ENCODE measurements around the gene SCRN1.
A peak's percentile ranks its signal among the peaks of the same experiment; 100 is the strongest.

SCRN1 gene

GRCh38 chr7:29989257-29989995 lies at the start of gene SCRN1:
TSS of gene SCRN1 (minus strand) at chr7:29989801. CDS start at chr7:29969067, 20,734 bp downstream.
- no peak for TF ChIP-seq CREB1 (IDR thresholded peaks at IDR 0.05; ENCODE audit: low read depth)
- peak; percentile 80 for TF ChIP-seq USF1 (IDR thresholded peaks at IDR 0.05)
- TF ChIP-seq ZBTB7A (IDR thresholded peaks at IDR 0.05; ENCODE audit: low read depth), result no peak
- TF ChIP-seq CEBPB (IDR thresholded peaks at IDR 0.05), result no peak
- TF ChIP-seq TEAD4 (IDR thresholded peaks at IDR 0.05), result no peak
- TF ChIP-seq MAX (IDR thresholded peaks at IDR 0.05), result no peak
- 0 out of 2 replicates have a peak, but pooled peaks have one; percentile 18 for TF ChIP-seq EGR1 (IDR thresholded peaks at IDR 0.05)
- TF ChIP-seq TAF1 (IDR thresholded peaks at IDR 0.05; ENCODE audit: low read depth), result peak; percentile 46; the same call in 1 of the 2 replicates

- TF ChIP-seq TEAD4 (IDR thresholded peaks at IDR 0.05), result no peak
- TF ChIP-seq YY1 (IDR thresholded peaks at IDR 0.05; ENCODE audit: low read depth), result no peak
- no peak for TF ChIP-seq ZBTB7A (IDR thresholded peaks at IDR 0.05; ENCODE audit: low read depth)
- no peak for TF ChIP-seq REST (IDR thresholded peaks at IDR 0.05; ENCODE audit: low read depth)
- no peak for TF ChIP-seq MAX (IDR thresholded peaks at IDR 0.05)
- TF ChIP-seq CEBPB (IDR thresholded peaks at IDR 0.05), result no peak
- TF ChIP-seq USF1 (IDR thresholded peaks at IDR 0.05), result no peak
- TF ChIP-seq EP300 (IDR thresholded peaks at IDR 0.05; ENCODE audit: borderline replicate concordance), result no peak
- no peak for TF ChIP-seq TCF12 (IDR thresholded peaks at IDR 0.05; ENCODE audit: low read depth)
- no peak for TF ChIP-seq NFIC (IDR thresholded peaks at IDR 0.05)
- TF ChIP-seq FOXM1 (IDR thresholded peaks at IDR 0.05; ENCODE audit: borderline replicate concordance, low read depth), result no peak
- no peak for TF ChIP-seq EGR1 (IDR thresholded peaks at IDR 0.05)
- no peak for TF ChIP-seq TAF1 (IDR thresholded peaks at IDR 0.05; ENCODE audit: low read depth)
- no peak for TF ChIP-seq CREB1 (IDR thresholded peaks at IDR 0.05; ENCODE audit: low read depth)
- no peak for TF ChIP-seq RAD21 (IDR thresholded peaks at IDR 0.05; ENCODE audit: low read depth)
These were observed 48.8 kb upstream of the SCRN1 start for GRCh38 chr7:30038196-30038980.

GRCh38 chr7:30036220-30036619 lies 46.6 kb upstream of the SCRN1 start:
- TF ChIP-seq TAF1 (IDR thresholded peaks at IDR 0.05; ENCODE audit: low read depth) (no peak), TCF12 (IDR thresholded peaks at IDR 0.05; ENCODE audit: low read depth) (no peak), NFIC (IDR thresholded peaks at IDR 0.05) (no peak), FOXM1 (IDR thresholded peaks at IDR 0.05; ENCODE audit: borderline replicate concordance, low read depth) (no peak), MAX (IDR thresholded peaks at IDR 0.05) (no peak), YY1 (IDR thresholded peaks at IDR 0.05; ENCODE audit: low read depth) (no peak), CEBPB (IDR thresholded peaks at IDR 0.05) (no peak), EP300 (IDR thresholded peaks at IDR 0.05; ENCODE audit: borderline replicate concordance) (no peak), USF1 (IDR thresholded peaks at IDR 0.05) (no peak), ZBTB7A (IDR thresholded peaks at IDR 0.05; ENCODE audit: low read depth) (no peak), REST (IDR thresholded peaks at IDR 0.05; ENCODE audit: low read depth) (no peak), CREB1 (IDR thresholded peaks at IDR 0.05; ENCODE audit: low read depth) (no peak), TEAD4 (IDR thresholded peaks at IDR 0.05) (no peak), EGR1 (IDR thresholded peaks at IDR 0.05) (no peak), RAD21 (IDR thresholded peaks at IDR 0.05; ENCODE audit: low read depth) (no peak)

GRCh38 chr7:30034501-30034900 lies 44.9 kb upstream of the SCRN1 start:
- TF ChIP-seq ZBTB7A (IDR thresholded peaks at IDR 0.05; ENCODE audit: low read depth) (no peak), CREB1 (IDR thresholded peaks at IDR 0.05; ENCODE audit: low read depth) (no peak), YY1 (IDR thresholded peaks at IDR 0.05; ENCODE audit: low read depth) (no peak), CEBPB (IDR thresholded peaks at IDR 0.05) (no peak), RAD21 (IDR thresholded peaks at IDR 0.05; ENCODE audit: low read depth) (no peak), FOXM1 (IDR thresholded peaks at IDR 0.05; ENCODE audit: borderline replicate concordance, low read depth) (no peak), TCF12 (IDR thresholded peaks at IDR 0.05; ENCODE audit: low read depth) (no peak), REST (IDR thresholded peaks at IDR 0.05; ENCODE audit: low read depth) (no peak), TAF1 (IDR thresholded peaks at IDR 0.05; ENCODE audit: low read depth) (no peak), TEAD4 (IDR thresholded peaks at IDR 0.05) (no peak), MAX (IDR thresholded peaks at IDR 0.05) (no peak), USF1 (IDR thresholded peaks at IDR 0.05) (no peak), NFIC (IDR thresholded peaks at IDR 0.05) (no peak), EGR1 (IDR thresholded peaks at IDR 0.05) (no peak), EP300 (IDR thresholded peaks at IDR 0.05; ENCODE audit: borderline replicate concordance) (no peak)

Measured in Ishikawa (cell line).